H1 (cell line): Measurements from ENCODE around the gene AGR3.

Experiments used
- BRCA1 ChIP-seq: IDR thresholded peaks from 2 replicates; pipeline ENCODE4 v1.6.1; 2012; ENCODE audit warnings: low read depth, low read length, improper control_type of control experiment
- CTCF ChIP-seq, 3 experiments: IDR thresholded peaks; 1 replicate in 2 of 3; 2 replicates in 1 of 3; pipeline versions ENCODE4 v1.5.1 to v1.6.1; 2011; ENCODE audit warnings: low read length in 3 of 3, mild to moderate bottlenecking in 3 of 3, inconsistent platforms in 2 of 3, low read depth in 1 of 3, moderate library complexity in 1 of 3; ENCODE audit not compliant: insufficient read depth in 1 of 3; ENCODE audit errors: control extremely low read depth in 1 of 3
- MAX ChIP-seq: IDR thresholded peaks from 2 replicates; pipeline ENCODE4 v1.6.1; 2012; ENCODE audit warnings: inconsistent platforms
- POLR2A ChIP-seq, 2 experiments: IDR thresholded peaks; 1 replicate in 1 of 2; 2 replicates in 1 of 2; pipeline ENCODE4 v1.6.1; 2011; ENCODE audit warnings: low read depth in 2 of 2, low read length in 2 of 2, mild to moderate bottlenecking in 2 of 2; ENCODE audit errors: control extremely low read depth in 1 of 2
- POLR2AphosphoS5 ChIP-seq: IDR thresholded peaks from 2 replicates; pipeline ENCODE4 v1.6.1; 2011; ENCODE audit warnings: low read depth, low read length
- RBBP5 ChIP-seq: IDR thresholded peaks from 2 replicates; pipeline ENCODE4 v1.7.1; 2012; ENCODE audit warnings: low read depth, mild to moderate bottlenecking, inconsistent platforms, low read length, moderate library complexity, borderline replicate concordance
- SIRT6 ChIP-seq: IDR thresholded peaks from one replicate; pipeline ENCODE4 v1.7.1; 2012; ENCODE audit warnings: low read length, inconsistent platforms

GRCh38 chr7:16850614-16851466 is 30.9 kb downstream of the AGR3 start:
- TF ChIP-seq CTCF (IDR thresholded peaks at IDR 0.05; ENCODE audit: control extremely low read depth in 1 of 3, insufficient read depth in 1 of 3, low read depth in 1 of 3, low read length in 3 of 3), result no peak
- no peak for TF ChIP-seq SIRT6
- TF ChIP-seq POLR2A (IDR thresholded peaks at IDR 0.05; ENCODE audit: control extremely low read depth in 1 of 2, low read depth in 2 of 2, low read length in 2 of 2), result no peak
- TF ChIP-seq POLR2AphosphoS5, result no peak
- no peak for TF ChIP-seq BRCA1
- TF ChIP-seq RBBP5, result no peak
- TF ChIP-seq MAX, result no peak
